PC-9 (cell line): ENCODE measurements around the gene RAB42. TPM values are rescaled to one million over a fixed set of nuclear protein-coding genes. Genes with fewer than 3 reads are reported as not detected.
"Not testable (repeated sequence)": the region's sequence is repeated elsewhere in the genome, so short reads cannot be mapped to it uniquely, and the experiment has no call there.

Experiments used
- BruUV-seq: library from RNA; stranded (reverse); fragments of 400-500 nt; replicated peaks from 2 replicates; lab custom pipeline; 2021; lab: Mats Ljungman, UMichigan
- CTCF ChIA-PET: fragments of 300-600 bp; sonication (Branson Sonifier 250); formaldehyde crosslinking; loops from one replicate; lab custom pipeline; 2022; ENCODE audit warnings: antibody characterized with exemption; lab: Charles Lee
- POLR2A ChIA-PET: fragments of 300-600 bp; sonication (Branson Sonifier 250); formaldehyde crosslinking; loops from one replicate; lab custom pipeline; 2022; ENCODE audit warnings: antibody characterized with exemption; ENCODE audit not compliant: unreplicated experiment; lab: Charles Lee
- DNase-seq, 2 experiments: peaks; one replicate each; pipeline versions ENCODE4 v3.0.0 to v3.0.0-alpha.2; 2015 to 2022; ENCODE audit warnings: mixed read lengths in 1 of 2
- H2AFZ ChIP-seq: fragments of 200-600 bp; sonication (generic); 2 replicates; pipeline ENCODE4 v1.8.1; 2017; ENCODE audit warnings: antibody characterized with exemption
- H3F3A ChIP-seq: fragments of 200-600 bp; sonication (generic); 2 replicates; pipeline ENCODE4 v1.8.1; 2017; ENCODE audit warnings: antibody characterized with exemption, mild to moderate bottlenecking, low read depth; ENCODE audit not compliant: insufficient read depth
- H3K27ac ChIP-seq: fragments of 200-600 bp; sonication (generic); 2 replicates; pipeline ENCODE4 v1.6.1; 2016; ENCODE audit warnings: mixed run types
- H3K27me3 ChIP-seq: fragments of 200-600 bp; sonication (generic); 2 replicates; pipeline ENCODE4 v1.6.1; 2016; ENCODE audit warnings: low read depth, mixed run types; ENCODE audit not compliant: insufficient read depth
- H3K36me3 ChIP-seq: fragments of 200-600 bp; sonication (generic); 2 replicates; pipeline ENCODE4 v1.6.1; 2016; ENCODE audit warnings: low read depth, mixed run types
- H3K4me1 ChIP-seq: fragments of 200-600 bp; sonication (generic); replicated peaks from 2 replicates; pipeline ENCODE4 v1.6.1; 2016; ENCODE audit warnings: mixed run types; ENCODE audit not compliant: insufficient read depth
- H3K4me2 ChIP-seq: fragments of 200-600 bp; sonication (generic); 2 replicates; pipeline ENCODE4 v1.6.1; 2017; ENCODE audit warnings: mixed run types
- H3K4me3 ChIP-seq: fragments of 200-600 bp; sonication (generic); 2 replicates; pipeline ENCODE4 v1.6.1; 2016; ENCODE audit warnings: mixed run types
- H3K79me2 ChIP-seq: fragments of 200-600 bp; sonication (generic); 2 replicates; pipeline ENCODE4 v1.6.1; 2017; ENCODE audit warnings: low read depth, mixed run types
- H3K9me2 ChIP-seq: fragments of 200-600 bp; sonication (generic); 2 replicates; pipeline ENCODE4 v1.8.1; 2017; ENCODE audit warnings: mild to moderate bottlenecking; ENCODE audit not compliant: insufficient read depth
- H3K9me3 ChIP-seq: fragments of 200-600 bp; sonication (generic); 2 replicates; pipeline ENCODE4 v1.8.1; 2016; ENCODE audit warnings: low read depth; ENCODE audit not compliant: insufficient read depth
- H4K20me1 ChIP-seq: fragments of 200-600 bp; sonication (generic); 2 replicates; pipeline ENCODE4 v1.8.1; 2017; ENCODE audit not compliant: insufficient read depth
- CTCF ChIP-seq: fragments of 200-600 bp; sonication (generic); conservative IDR thresholded peaks from 2 replicates; pipeline ENCODE4 v1.6.1; 2017; ENCODE audit warnings: mixed run types, antibody characterized with exemption, mild to moderate bottlenecking, moderate library complexity
- EZH2 ChIP-seq: fragments of 200-600 bp; sonication (generic); IDR thresholded peaks from 2 replicates; pipeline ENCODE4 v1.8.0; 2017; ENCODE audit warnings: antibody characterized with exemption, low read depth
- intact Hi-C: fragments of 100-400 bp; cut with micrococcal nuclease; formaldehyde crosslinking; loops from one replicate; pipeline ENCODE4 v1.10.0; 2022; ENCODE audit not compliant: unreplicated experiment
- total RNA-seq: library from RNA; stranded (reverse); gene quantifications from 2 replicates; pipeline ENCODE4 v1.2.3, GENCODE V29; 2021

RAB42 gene
- total RNA-seq, 1 experiment from 2014 or later: 7.6 TPM

GRCh38 chr1:28592321-28593071 lies 431 bp downstream of the RAB42 start:
- no peaks in the 10 kb centered on the region for H3K79me2 ChIP-seq
- H4K20me1 ChIP-seq: no peaks in the 10 kb centered on the region
- peak in 1 of 2 experiments; percentile 39 for DNase-seq
- no peak for TF ChIP-seq EZH2
- no peak for TF ChIP-seq CTCF
- H3K27ac ChIP-seq: no peak overlapping the region
- BruUV-seq: no TSS peak
- H2AFZ ChIP-seq: peak overlapping the region; percentile 71
- H3K4me1 ChIP-seq: no peaks in the 10 kb centered on the region
- ChIA-PET CTCF (interaction anchor here (0.5 to 0.7 kb wide), 2 partner anchors 31 to 255 kb away, joined by 4 read pairs; no protein-coding TSS in a partner anchor), POLR2A (interaction anchor here (0.6 kb wide), 1 partner anchor 67 kb away, joined by 3 read pairs; no protein-coding TSS in a partner anchor)
- intact Hi-C loops: no loop called here
- peak overlapping the region; percentile 77 for H3K4me2 ChIP-seq
- no peaks in the 10 kb centered on the region for H3K9me2 ChIP-seq
- peak overlapping the region; percentile 54; the same call in 1 of the 2 replicates for H3K4me3 ChIP-seq
- H3K27me3 ChIP-seq: no peaks in the 10 kb centered on the region
- no peaks in the 10 kb centered on the region for H3K36me3 ChIP-seq
- no peaks in the 10 kb centered on the region for H3K9me3 ChIP-seq
- no peaks in the 10 kb centered on the region for H3F3A ChIP-seq

- H2AFZ ChIP-seq, CTCF ChIA-PET, DNase-seq, H3K79me2 ChIP-seq, H3K27ac ChIP-seq, H3F3A ChIP-seq, H3K4me2 ChIP-seq, H3K4me1 ChIP-seq, H3K27me3 ChIP-seq, intact Hi-C loops, H3K9me3 ChIP-seq, H3K36me3 ChIP-seq, H3K9me2 ChIP-seq, POLR2A ChIA-PET, BruUV-seq, H3K4me3 ChIP-seq, H4K20me1 ChIP-seq: not testable (repeated sequence)
Measured at GRCh38 chr1:28593988-28594356, 1.9 kb downstream of the RAB42 start.

GRCh38 chr1:28594686-28595411 lies 2.8 kb downstream of the RAB42 start:
- H3K4me1 ChIP-seq, H4K20me1 ChIP-seq, H3K4me2 ChIP-seq, CTCF ChIA-PET, H3K27me3 ChIP-seq, BruUV-seq, H3K4me3 ChIP-seq, H3K9me3 ChIP-seq, intact Hi-C loops, H2AFZ ChIP-seq, H3K79me2 ChIP-seq, H3F3A ChIP-seq, H3K36me3 ChIP-seq, H3K27ac ChIP-seq, H3K9me2 ChIP-seq: not testable (repeated sequence)
- DNase-seq: peak in 1 of 2 experiments; percentile 66
- POLR2A ChIA-PET: interaction anchor here (0.7 kb wide), 1 partner anchor 13 kb away, joined by 5 read pairs; no protein-coding TSS in a partner anchor
